ENCODE data around the gene EPHA1. TPM values are rescaled to one million over a fixed set of nuclear protein-coding genes. Genes with fewer than 3 reads are reported as not detected.

The EPHA1 gene
- total and polyA plus RNA-seq, 2 of the 4 experiments (the other 2 are of a cell fraction), result 0.10 TPM; not detected in 1

DNA sequence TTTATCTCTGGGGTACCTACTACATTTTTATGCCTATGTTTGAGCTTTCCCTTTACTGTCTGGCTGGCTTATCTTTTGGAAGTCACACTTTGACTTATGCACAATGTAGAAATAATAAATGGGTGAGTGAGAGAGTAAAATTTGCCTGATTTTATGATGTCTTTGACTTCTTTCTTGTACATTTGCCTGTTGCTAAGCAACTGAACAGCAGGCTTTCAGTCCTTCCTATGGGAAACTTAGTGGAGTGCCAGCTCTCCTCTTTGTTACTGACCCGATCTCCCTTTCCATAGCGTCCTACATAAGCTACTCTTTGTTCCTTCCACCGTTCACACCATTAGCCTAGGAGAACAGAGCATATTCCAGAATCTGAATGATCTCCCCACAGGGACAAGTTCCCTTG is 38.8 kb upstream of the EPHA1 start:
- intact Hi-C loops (cut with micrococcal nuclease), result no loop called here
- no peak for TF ChIP-seq NFE2L2 (IDR thresholded peaks at IDR 0.05; ENCODE audit: low read depth, low read length)
- TF ChIP-seq SMC3 (IDR thresholded peaks at IDR 0.05; ENCODE audit: low read depth, low read length), result no peak
- no peak for TF ChIP-seq MXI1 (IDR thresholded peaks at IDR 0.05; ENCODE audit: borderline replicate concordance, low read depth, low read length)
- no peak for TF ChIP-seq MAZ (IDR thresholded peaks at IDR 0.05; ENCODE audit: borderline replicate concordance, low read depth, low read length)
- TF ChIP-seq, protein P1, sequence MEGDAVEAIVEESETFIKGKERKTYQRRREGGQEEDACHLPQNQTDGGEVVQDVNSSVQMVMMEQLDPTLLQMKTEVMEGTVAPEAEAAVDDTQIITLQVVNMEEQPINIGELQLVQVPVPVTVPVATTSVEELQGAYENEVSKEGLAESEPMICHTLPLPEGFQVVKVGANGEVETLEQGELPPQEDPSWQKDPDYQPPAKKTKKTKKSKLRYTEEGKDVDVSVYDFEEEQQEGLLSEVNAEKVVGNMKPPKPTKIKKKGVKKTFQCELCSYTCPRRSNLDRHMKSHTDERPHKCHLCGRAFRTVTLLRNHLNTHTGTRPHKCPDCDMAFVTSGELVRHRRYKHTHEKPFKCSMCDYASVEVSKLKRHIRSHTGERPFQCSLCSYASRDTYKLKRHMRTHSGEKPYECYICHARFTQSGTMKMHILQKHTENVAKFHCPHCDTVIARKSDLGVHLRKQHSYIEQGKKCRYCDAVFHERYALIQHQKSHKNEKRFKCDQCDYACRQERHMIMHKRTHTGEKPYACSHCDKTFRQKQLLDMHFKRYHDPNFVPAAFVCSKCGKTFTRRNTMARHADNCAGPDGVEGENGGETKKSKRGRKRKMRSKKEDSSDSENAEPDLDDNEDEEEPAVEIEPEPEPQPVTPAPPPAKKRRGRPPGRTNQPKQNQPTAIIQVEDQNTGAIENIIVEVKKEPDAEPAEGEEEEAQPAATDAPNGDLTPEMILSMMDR (conservative IDR thresholded peaks at IDR 0.05; ENCODE audit: low read depth, low read length), result no peak
- TF ChIP-seq BHLHE40 (IDR thresholded peaks at IDR 0.05; ENCODE audit: low read depth, low read length), result no peak
- no peak for TF ChIP-seq FOS (IDR thresholded peaks at IDR 0.05; ENCODE audit: low read depth, low read length)
- no peak for TF ChIP-seq RAD21 (IDR thresholded peaks at IDR 0.05; ENCODE audit: low read length)
- TF ChIP-seq MAFK (IDR thresholded peaks at IDR 0.05; ENCODE audit: low read depth, low read length), result no peak
- TF ChIP-seq, protein P2, sequence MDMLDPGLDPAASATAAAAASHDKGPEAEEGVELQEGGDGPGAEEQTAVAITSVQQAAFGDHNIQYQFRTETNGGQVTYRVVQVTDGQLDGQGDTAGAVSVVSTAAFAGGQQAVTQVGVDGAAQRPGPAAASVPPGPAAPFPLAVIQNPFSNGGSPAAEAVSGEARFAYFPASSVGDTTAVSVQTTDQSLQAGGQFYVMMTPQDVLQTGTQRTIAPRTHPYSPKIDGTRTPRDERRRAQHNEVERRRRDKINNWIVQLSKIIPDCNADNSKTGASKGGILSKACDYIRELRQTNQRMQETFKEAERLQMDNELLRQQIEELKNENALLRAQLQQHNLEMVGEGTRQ (IDR thresholded peaks at IDR 0.05; ENCODE audit: low read depth, low read length), result no peak
- no peak for TF ChIP-seq POLR2A (IDR thresholded peaks at IDR 0.05; ENCODE audit: low read depth, low read length)
- TF ChIP-seq RCOR1 (IDR thresholded peaks at IDR 0.05; ENCODE audit: insufficient replicate concordance, low read length), result no peak
- no peak for TF ChIP-seq ELK1 (IDR thresholded peaks at IDR 0.05; ENCODE audit: borderline replicate concordance, low read depth, low read length)
- TF ChIP-seq CEBPB (IDR thresholded peaks at IDR 0.05; ENCODE audit: low read depth, low read length), result no peak
- TF ChIP-seq CHD1 (IDR thresholded peaks at IDR 0.05; ENCODE audit: low read depth, low read length), result no peak
- no peak for TF ChIP-seq RFX5 (IDR thresholded peaks at IDR 0.05; ENCODE audit: low read depth, low read length)
- no peak overlapping the region for H3K56ac ChIP-seq (ENCODE audit: extremely low read depth, insufficient read depth, low read length)
- in situ Hi-C loops (cut with MboI; ENCODE audit: low sequenced_read_pairs), result loop anchor here (25.0 kb wide), 1 partner anchor 435 kb away; no protein-coding TSS in a partner anchor
- no peak overlapping the region for H3K4me2 ChIP-seq (ENCODE audit: low read depth, low read length)
- H4K20me1 ChIP-seq (ENCODE audit: insufficient read depth, low read length), result no peaks in the 10 kb centered on the region
- no peak overlapping the region for H2AK9ac ChIP-seq (replicated peaks; ENCODE audit: low read depth, low read length, poor library complexity)
- no CpG with 5 or more reads among the region's 3 CpGs for WGBS, 2 experiments (ENCODE audit: extremely low coverage in 2 of 2, insufficient read length in 1 of 2)
- no peak overlapping the region for H2BK15ac ChIP-seq (ENCODE audit: low read depth, low read length)
- no peak overlapping the region for H2BK5ac ChIP-seq (ENCODE audit: low read depth, low read length, poor library complexity, severe bottlenecking)
- no peaks in the 10 kb centered on the region for H3K79me1 ChIP-seq (ENCODE audit: low read depth in 1 of 2, low read length in 2 of 2)
- H2BK20ac ChIP-seq (ENCODE audit: low read depth, low read length), result no peak overlapping the region
- H3K14ac ChIP-seq (replicated peaks; ENCODE audit: low read depth, low read length), result no peak overlapping the region
- 0 out of 2 replicates have a peak, but pooled peaks cover 2% of the 10 kb centered on the region for H3K9me1 ChIP-seq (ENCODE audit: insufficient read depth, low read length)
- POLR2A ChIA-PET (ENCODE audit: unreplicated experiment), result no interaction called here
- H3K18ac ChIP-seq (ENCODE audit: low read depth, low read length), result no peak overlapping the region
- no peak overlapping the region for H2AK5ac ChIP-seq (ENCODE audit: low read depth, low read length)
- H3K23ac ChIP-seq (ENCODE audit: low read depth, low read length), result no peak overlapping the region
- no peak overlapping the region for H3K4ac ChIP-seq (ENCODE audit: low read depth, low read length)
- no peak overlapping the region for H4K8ac ChIP-seq (ENCODE audit: low read depth in 2 of 2, low read length in 2 of 2)
- no peak overlapping the region for H2BK120ac ChIP-seq (ENCODE audit: low read depth, low read length)
- no peak for DNase-seq
- peaks cover 7% of the 10 kb centered on the region for H3K27me3 ChIP-seq (ENCODE audit: control insufficient read depth, insufficient read depth, low read length)
- H3K4me3 ChIP-seq (ENCODE audit: insufficient read depth, low read depth, low read length), result no peak overlapping the region
- H4K5ac ChIP-seq (ENCODE audit: low read depth, low read length), result no peak overlapping the region
- no peaks in the 10 kb centered on the region for H3K36me3 ChIP-seq (ENCODE audit: control insufficient read depth, insufficient read depth, low read length)
- H2AFZ ChIP-seq (replicated peaks; ENCODE audit: low read length, poor library complexity), result no peak overlapping the region
- no peaks in the 10 kb centered on the region for H3K9me3 ChIP-seq (ENCODE audit: control insufficient read depth, insufficient read depth, low read length)
- CTCF ChIA-PET, result interaction anchor here (1.2 kb wide), 1 partner anchor 9 kb away, joined by 3 read pairs; no protein-coding TSS in a partner anchor
- H3K4me1 ChIP-seq (ENCODE audit: control insufficient read depth, insufficient read depth, low read length), result peaks cover 1% of the 10 kb centered on the region; the same call in 1 of the 2 replicates
- no peak for ATAC-seq (ENCODE audit: low read depth)
- no peak overlapping the region for H4K91ac ChIP-seq (ENCODE audit: insufficient read depth, low read depth, low read length)
- dilution Hi-C loops (cut with HindIII; ENCODE audit: low sequenced_read_pairs, unreplicated experiment), result no loop called here
- BruUV-seq (replicated peaks), result no TSS peak
- no peak overlapping the region for H3K9ac ChIP-seq (ENCODE audit: low read depth, low read length)
- no peak overlapping the region for H3K27ac ChIP-seq (ENCODE audit: insufficient read depth, low read length)

Data from IMR-90 (cell line).